HG03066 (cell line): Measurements from ENCODE around the gene UTP25.
"Not testable (repeated sequence)": the region's sequence is repeated elsewhere in the genome, so short reads cannot be mapped to it uniquely, and the experiment has no call there.

Source experiments
- ATAC-seq: cut with Tn5 transposase; IDR thresholded peaks from one replicate; pipeline ENCODE4 v1.9.1; 2021; ENCODE audit warnings: low read depth; ENCODE audit not compliant: unreplicated experiment

The UTP25 gene, protein sequence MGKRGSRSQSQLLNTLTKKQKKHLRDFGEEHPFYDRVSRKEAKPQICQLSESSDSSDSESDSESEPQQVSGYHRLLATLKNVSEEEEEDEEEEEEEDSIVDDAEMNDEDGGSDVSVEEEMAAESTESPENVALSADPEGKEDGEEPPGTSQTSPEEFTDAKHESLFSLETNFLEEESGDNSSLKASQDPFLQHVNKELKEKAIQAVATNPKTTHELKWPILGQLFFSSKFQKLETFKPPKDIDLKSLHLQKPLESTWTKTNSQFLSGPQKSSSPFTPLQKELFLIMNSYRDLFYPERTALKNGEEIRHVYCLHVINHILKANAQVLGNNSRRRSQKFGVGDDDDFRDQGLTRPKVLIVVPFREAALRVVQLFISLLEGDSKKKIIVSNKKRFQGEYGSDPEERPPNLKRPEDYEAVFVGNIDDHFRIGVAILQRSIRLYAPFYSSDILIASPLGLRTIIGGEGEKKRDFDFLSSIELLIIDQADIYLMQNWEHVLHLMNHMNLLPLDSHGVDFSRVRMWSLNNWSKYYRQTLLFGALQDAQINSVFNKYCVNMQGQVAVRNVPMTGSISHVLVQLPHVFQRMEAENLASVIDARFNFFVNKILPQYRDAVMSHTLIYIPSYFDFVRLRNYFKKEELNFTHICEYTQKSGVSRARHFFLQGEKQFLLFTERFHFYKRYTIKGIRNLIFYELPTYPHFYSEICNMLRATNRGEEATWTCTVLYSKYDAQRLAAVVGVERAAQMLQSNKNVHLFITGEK

DNA sequence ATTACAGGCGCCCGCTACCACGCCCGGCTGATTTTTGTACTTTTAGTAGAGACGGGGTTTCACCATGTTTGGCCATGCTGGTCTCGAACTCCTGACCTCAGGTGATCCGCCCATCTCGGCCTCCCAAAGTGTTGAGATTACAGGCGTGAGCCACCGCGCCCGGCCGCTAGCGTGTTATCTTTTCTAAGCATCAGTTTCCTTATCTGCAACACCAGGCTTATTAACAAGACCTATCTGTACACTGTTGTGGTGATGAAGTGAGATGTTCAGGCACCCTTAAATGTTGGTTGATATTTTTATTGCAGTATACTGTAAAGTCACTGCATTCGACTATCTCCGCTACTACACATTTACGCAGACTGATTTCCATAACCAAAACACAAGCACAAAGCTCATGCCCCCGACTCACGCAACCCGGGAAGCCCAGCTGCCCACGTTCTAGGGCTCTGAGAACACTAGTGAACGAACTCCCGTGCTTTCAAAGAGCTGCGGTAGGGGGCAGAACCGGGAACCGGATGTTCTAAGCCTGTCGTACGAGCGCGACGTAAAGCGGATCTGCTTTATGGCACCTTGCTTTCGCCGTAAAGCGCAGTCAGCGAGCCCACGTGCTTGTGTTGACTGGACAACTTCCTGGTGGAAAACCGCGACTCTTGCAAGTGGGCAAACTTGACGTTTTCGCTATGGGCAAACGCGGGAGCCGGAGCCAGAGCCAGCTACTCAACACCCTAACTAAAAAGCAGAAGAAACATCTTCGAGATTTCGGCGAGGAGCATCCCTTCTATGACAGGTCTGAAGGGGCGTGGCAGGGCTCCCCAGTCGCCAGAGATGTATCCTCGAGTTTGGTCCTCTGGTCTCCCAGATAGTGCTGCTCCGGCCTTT, at the start of gene UTP25:
Gene UTP25, plus strand, starts transcription at position 589 of the 879 bp plus-strand sequence. Its CDS starts 92 bp downstream, at position 681.
- peak; percentile 93 for ATAC-seq

GRCh38 chr1:209778102-209778501, 49.7 kb upstream of the UTP25 start:
- no peak for ATAC-seq

GRCh38 chr1:209780268-209780667, 47.5 kb upstream of the UTP25 start:
- no peak for ATAC-seq

DNA sequence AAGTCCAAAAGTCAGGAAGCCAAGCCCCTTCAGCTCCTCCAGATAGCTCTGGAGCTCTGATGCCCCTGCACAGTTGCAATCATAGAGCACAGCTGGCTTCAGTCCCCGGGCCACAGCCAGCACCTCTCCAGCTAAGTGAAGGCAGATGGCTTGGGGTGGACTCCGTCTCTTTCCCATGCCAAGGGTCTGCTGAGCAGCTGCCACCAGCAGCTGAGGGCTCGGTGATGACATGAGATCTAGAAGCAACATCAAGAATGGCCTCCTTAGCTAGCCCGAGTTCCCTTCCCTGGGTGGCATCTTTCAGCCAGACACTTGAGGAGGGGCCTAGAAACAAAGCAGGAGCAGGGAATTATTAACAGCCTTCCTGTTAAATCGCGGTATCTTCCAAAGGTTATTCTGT, 44.4 kb upstream of the UTP25 start:
- no peak for ATAC-seq

- peak; percentile 99 for ATAC-seq
These were observed 43.3 kb upstream of the UTP25 start, which contains the start of gene C1orf74 for GRCh38 chr1:209784265-209785169. Gene C1orf74, minus strand, starts transcription at chr1:209784559. Its CDS starts 925 bp downstream, at chr1:209783634.

DNA sequence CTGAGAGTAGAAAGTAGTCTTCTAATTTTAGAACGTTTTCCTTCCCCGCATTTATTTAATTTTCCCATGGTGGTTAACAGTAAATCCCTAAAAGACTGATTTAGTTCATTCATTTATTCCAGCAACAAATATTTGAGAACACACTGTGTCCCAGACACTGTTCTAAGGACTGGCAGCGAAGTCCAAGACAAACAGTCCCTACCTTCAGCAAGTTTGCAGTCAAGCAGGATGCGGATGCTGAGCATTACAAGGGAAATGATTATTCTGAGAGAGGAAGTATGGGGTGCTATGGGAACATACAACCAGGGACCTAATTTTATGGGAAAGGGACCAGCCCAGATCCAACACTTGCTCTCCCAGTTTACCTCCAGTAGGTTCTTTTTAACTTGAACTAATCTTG, 42.2 kb upstream of the UTP25 start:
- ATAC-seq: no peak

GRCh38 chr1:209786146-209786545, 41.6 kb upstream of the UTP25 start:
- ATAC-seq: no peak

DNA sequence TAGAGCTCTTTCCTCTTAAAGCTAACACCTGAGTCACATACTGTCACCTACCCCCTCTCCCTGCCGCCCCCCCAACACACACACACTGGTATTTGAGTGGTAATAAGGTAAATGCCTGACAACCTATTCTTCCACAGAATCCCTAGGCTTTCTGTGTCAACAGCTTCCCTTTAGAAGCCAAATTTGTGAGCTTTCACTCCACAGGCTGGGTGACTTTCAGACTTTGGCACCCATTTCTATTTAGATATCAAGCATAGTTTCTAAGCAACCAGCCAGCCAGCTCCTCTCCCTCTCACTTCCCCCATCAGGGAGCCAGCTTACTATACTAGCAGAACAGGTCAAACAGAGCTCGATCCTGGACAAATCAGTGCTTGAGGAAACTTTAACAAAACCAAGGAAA, 40.2 kb upstream of the UTP25 start:
- ATAC-seq: no peak

GRCh38 chr1:209789245-209789644, 38.5 kb upstream of the UTP25 start:
- ATAC-seq: no peak

GRCh38 chr1:209790286-209791193, 37.2 kb upstream of the UTP25 start:
- ATAC-seq: no peak

DNA sequence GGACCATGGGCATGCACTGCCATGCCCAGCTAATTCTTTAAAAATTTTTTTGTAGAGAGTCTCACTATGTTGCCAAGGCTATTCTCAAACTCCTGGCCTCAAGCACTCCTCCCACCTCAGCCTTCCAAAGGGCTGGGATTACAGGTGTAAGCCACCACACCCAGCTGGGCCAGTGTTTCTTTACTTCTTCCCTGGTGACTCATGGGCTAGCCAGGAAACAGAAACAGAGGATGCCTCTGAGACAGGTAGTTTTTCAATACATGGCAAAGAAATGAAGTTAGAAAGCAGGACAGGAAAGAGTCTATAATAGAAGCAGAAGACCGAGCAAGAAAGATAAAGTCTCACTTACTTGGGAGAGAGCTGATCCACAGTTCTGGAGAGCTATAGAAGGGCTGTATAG, 35.9 kb upstream of the UTP25 start:
- no peak for ATAC-seq

DNA sequence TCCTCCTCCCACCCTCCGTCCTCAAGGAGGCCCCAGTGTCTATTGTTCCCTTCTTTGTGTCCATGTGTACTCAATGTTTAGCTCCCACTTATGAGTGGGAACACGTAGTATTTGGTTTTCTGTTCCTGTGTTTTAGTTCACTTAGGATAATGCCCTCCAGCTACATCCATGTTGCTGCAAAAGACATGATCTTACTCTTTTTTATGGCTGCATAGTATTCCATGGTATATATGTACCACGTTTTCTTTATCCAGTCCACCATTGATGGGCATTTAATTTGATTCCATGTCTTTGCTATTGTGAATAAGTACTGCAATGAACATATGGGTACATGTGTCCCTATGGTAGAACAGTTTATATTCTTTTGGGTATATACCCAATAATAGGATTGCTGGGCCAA, 34.1 kb upstream of the UTP25 start:
- ATAC-seq: not testable (repeated sequence)

DNA sequence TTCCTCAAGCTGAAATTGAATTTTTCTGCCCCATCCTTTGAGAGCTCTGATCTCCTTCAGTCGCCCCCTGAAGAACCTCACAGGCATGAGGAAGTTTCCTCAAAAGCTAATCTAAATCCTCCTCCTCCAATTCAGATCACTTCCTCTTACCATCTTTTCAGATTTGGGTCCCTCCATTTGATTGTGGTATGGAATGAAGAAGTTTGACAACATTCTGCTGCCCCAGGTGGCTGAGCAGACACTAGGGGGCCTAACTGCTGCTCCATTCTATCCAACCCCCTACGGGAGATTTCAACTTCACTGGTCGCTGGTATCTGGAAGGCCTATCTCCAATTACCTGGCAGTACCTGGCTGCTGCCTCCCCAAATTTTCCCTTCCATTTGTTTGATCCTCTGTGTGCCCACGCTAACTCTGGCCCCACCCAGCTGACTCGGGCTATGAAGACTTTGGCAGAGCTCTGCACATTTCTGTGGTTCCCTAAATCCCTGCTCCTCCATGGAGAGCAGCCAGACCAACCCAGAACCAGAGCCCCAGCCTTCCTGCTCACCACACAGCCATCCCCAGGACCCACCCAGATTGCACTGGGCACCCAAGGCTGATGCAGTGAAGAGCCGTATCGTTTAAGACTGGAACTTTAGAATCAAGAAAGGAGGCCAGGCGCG, 29.7 kb upstream of the UTP25 start:
- no peak for ATAC-seq

GRCh38 chr1:209800984-209801834, 26.6 kb upstream of the UTP25 start:
- ATAC-seq: no peak

- ATAC-seq: no peak
These were observed 25.5 kb upstream of the UTP25 start for GRCh38 chr1:209802117-209802779.

GRCh38 chr1:209802780-209803152, 25.0 kb upstream of the UTP25 start:
- no peak for ATAC-seq

GRCh38 chr1:209803568-209803967, 24.2 kb upstream of the UTP25 start:
- ATAC-seq: no peak
